Kidney glomerular epithelial cell (primary cell): ENCODE measurements around the gene ADSL.
"Not testable (repeated sequence)": the region's sequence is repeated elsewhere in the genome, so short reads cannot be mapped to it uniquely, and the experiment has no call there.

ENCODE experiments used
- DNase-seq: peaks from one replicate; lab custom pipeline; 2025; lab: John Stamatoyannopoulos, UW

ADSL gene

DNA sequence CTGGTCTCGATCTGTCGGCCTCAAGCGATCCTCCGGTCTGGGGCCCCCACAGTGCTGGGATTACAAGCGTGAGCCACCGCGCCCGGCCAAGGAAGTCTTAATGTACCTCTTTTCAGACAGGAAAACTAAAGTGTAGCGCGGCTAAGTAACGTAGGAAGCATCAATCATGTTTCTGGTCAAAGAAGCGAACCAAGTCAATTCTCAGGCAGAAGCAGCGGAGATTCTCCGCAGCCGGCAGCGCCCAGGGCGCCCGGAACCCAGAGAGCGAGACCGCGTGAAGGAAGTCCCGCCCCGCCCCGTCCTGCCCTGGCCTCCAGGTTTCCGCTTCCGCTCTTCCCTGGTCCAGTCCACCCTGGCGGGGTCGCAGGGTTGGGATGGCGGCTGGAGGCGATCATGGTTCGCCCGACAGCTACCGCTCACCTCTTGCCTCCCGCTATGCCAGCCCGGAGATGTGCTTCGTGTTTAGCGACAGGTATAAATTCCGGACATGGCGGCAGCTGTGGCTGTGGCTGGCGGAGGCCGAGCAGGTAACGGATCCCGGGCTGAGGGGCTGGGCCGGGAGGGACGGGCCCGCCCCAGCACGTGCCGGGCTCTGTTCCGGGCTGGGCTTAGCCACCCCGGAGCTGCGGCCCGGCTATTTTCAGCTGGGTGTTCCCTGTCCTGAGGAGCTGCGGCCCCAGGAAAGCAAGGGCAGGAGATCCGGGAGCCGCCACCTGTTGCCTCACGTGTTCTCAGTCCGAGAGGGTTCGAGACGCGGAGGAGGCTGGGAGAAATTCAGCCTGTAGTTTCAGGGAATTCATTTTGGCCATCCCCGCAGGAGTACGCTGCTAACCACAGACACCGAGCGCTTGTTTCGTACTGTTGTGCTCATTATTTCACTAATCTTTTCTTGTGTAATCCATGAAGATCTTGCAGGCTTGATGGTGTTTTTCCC is at the start of gene ADSL:
ADSL (plus strand) TSS at position 316 of the 934 bp plus-strand sequence; CDS start at position 375, 59 bp downstream.
- peak; percentile 62 for DNase-seq

- no peak for DNase-seq
Observed at GRCh38 chr22:40300316-40300715, 46.0 kb upstream of the ADSL start.

GRCh38 chr22:40300884-40301672 is 45.2 kb upstream of the ADSL start:
- DNase-seq = no peak

- DNase-seq = no peak
Observed at GRCh38 chr22:40302149-40302548, 44.2 kb upstream of the ADSL start.

GRCh38 chr22:40305625-40306024 is 40.7 kb upstream of the ADSL start:
- no peak for DNase-seq

GRCh38 chr22:40308999-40309573 is 37.2 kb upstream of the ADSL start:
- no peak for DNase-seq

GRCh38 chr22:40309631-40310030 is 36.7 kb upstream of the ADSL start:
- no peak for DNase-seq

DNA sequence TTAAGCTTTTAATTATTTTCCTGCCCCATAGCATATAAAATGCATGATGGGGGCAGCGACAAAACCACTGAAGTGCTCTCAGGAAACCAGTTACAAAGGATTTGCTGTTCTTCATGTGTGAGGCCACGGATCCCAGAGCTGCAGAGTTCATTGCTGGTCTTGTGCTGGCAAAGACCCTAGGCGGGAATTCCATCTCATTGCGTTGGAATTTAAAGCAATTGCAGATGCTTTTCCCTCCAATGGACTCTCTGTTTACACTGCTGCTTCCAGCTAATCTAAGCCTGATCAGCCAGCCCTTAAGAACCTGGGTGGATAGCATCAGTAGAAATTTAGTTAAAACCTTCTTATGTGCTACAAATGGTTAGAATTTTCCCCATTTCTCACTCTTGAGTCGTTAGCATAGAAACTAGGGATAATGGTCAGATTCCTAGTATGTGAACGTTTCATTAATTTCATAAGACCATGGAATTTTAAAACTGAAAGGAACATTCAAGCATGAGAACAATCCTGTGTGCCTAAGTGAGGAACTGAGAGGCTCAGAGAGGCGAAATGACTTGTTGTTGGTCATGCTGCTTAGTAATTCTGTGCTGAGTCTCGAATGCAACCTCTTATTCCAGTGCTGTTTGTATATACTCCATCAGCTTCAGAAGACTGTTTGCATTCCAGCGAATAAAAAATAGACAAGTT is 36.1 kb upstream of the ADSL start:
- no peak for DNase-seq

DNA sequence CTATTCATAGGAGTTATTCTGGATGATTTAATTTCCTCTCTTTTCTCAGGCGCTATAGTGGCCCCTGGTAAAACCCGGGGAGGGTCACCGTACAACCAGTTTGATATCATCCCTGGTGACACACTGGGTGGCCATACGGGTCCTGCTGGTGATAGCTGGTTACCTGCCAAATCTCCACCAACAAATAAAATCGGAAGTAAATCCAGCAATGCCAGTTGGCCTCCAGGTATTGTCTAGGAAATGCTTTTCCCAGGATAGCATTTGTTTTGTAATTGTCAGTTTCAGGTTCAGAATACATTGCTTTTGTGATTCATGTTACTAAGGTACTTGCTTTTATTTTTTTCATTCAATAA is 35.6 kb upstream of the ADSL start:
- DNase-seq = no peak

DNA sequence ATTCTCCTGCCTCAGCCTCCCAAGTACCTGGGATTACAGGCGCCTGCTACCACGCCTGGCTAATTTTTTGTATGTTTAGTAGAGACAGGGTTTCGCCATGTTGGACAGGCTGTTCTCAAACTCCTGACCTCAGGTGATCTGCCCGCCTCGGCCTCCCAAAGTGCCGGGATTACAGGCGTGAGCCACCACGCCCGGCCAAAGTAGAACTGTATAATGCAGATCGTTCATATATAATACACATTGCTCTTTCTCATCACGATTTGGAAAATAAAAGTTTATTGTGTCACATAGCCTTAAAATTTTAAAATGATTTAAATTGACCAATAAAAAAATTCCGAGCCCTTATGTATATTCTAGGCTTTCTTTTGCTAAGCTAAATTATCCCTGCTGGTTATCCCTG is 34.7 kb upstream of the ADSL start:
- not testable (repeated sequence) for DNase-seq

- no peak for DNase-seq
Observed at GRCh38 chr22:40312050-40312449, 34.2 kb upstream of the ADSL start.

- no peak for DNase-seq
Observed at GRCh38 chr22:40313007-40313406, 33.3 kb upstream of the ADSL start.

DNA sequence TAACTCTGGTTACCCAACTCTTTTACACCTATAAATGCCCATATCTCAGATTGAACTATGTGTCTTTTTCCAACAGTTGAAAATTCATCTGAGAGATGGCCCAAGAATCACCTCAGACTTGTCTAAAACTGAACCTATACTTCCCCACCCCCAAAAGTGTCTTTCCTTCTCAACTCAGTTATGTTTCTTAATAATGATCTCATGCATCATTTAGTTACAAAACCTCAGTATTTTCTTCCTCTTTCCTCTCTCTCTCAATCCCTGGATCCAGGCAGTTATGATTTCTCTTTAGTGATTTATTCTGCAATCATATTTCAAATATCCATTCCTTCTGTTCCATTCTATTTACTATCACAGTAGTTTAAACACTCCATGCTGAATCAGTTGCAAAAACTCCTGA is 32.3 kb upstream of the ADSL start:
- DNase-seq = no peak

DNA sequence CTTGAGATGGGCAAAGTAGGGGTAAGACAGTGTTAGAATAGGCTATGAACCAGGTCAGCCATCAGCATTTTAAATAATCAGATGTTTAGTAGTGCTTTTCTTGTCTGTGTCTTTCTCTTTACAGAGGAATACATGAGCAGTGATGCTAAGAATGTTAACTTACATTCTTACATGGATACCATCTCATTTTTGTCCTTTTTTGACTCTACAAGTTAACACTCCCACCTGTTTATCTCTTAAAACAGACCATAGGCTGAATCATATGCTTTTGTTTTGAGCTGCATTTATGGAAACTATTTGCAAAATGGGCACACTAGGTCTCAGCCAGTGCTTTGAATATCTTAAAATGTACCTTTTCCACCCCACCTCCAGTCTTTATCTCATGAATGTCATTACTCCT is 25.6 kb upstream of the ADSL start:
- DNase-seq = no peak

GRCh38 chr22:40322021-40322420 is 24.3 kb upstream of the ADSL start:
- no peak for DNase-seq

DNA sequence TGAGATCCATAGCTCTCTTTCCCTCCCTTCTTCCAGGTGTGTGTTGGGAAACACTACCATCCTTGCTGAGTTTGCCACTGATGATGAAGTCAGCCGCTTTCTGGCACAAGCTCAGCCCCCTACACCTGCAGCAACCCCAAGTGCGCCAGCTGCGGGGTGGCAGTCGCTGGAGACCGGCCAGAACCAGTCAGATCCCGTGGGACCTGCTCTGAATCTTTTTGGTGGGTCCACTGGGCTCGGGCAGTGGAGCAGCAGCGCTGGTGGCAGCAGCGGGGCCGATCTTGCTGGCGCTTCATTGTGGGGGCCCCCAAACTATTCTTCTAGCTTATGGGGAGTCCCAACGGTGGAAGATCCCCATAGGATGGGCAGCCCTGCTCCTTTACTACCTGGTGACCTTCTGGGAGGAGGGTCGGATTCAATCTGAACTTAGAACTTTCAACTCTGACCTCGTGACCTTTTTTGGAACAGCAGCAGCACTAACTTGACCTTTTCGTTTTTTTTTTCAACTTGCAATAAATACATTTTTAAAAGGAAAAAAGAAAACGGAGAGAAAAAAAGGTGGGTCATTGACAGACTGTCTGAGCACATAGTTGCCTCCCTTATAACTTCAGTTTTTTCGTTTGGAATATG is 23.4 kb upstream of the ADSL start:
- no peak for DNase-seq

GRCh38 chr22:40323681-40324171 is 22.6 kb upstream of the ADSL start:
- no peak for DNase-seq

- no peak for DNase-seq
Observed at GRCh38 chr22:40324468-40325305, 21.6 kb upstream of the ADSL start.

- DNase-seq = no peak
Observed at GRCh38 chr22:40325315-40325714, 21.0 kb upstream of the ADSL start.

GRCh38 chr22:40326905-40327735 is 19.2 kb upstream of the ADSL start:
- no peak for DNase-seq
